ENCODE data around the gene NRXN3. TPM values are rescaled to one million over a fixed set of nuclear protein-coding genes. Genes with fewer than 3 reads are reported as not detected.

Gene NRXN3
- total RNA-seq, 1 experiment from 2014 or later: not detected

DNA sequence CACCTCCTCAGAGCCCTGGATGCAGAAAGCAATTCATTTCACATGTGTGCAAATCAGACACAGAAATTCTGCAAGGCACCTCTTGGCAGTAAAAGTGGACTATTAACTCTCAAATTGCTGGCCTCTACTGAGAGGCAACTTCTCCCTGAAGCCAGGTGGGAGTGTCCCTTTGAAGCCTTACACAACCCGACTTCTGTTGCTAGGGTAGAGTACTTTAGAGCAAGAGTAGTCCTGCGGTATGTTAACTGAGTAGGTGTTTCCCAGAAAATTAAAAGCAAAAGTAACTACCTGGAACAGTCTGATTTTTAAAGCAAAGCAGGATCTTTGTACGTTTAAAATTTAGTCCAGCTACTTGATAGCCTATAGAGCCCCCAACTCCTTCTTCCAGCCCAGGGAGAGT is 1557.7 kb downstream of the NRXN3 start:
- no peaks in the 10 kb centered on the region for H3K36me3 Mint-ChIP-seq (ENCODE audit: insufficient read depth, unreplicated experiment)
- no peak for DNase-seq
- H3K4me3 Mint-ChIP-seq (ENCODE audit: low read depth, unreplicated experiment): no peak overlapping the region
- no peak overlapping the region for H3K27ac Mint-ChIP-seq (ENCODE audit: unreplicated experiment)
- intact Hi-C loops (cut with micrococcal nuclease; ENCODE audit: unreplicated experiment): no loop called here
- H3K9me3 Mint-ChIP-seq (ENCODE audit: low read depth, unreplicated experiment): no peaks in the 10 kb centered on the region
- peaks cover 16% of the 10 kb centered on the region for H3K27me3 Mint-ChIP-seq (ENCODE audit: unreplicated experiment)
- TF ChIP-seq, protein P1, sequence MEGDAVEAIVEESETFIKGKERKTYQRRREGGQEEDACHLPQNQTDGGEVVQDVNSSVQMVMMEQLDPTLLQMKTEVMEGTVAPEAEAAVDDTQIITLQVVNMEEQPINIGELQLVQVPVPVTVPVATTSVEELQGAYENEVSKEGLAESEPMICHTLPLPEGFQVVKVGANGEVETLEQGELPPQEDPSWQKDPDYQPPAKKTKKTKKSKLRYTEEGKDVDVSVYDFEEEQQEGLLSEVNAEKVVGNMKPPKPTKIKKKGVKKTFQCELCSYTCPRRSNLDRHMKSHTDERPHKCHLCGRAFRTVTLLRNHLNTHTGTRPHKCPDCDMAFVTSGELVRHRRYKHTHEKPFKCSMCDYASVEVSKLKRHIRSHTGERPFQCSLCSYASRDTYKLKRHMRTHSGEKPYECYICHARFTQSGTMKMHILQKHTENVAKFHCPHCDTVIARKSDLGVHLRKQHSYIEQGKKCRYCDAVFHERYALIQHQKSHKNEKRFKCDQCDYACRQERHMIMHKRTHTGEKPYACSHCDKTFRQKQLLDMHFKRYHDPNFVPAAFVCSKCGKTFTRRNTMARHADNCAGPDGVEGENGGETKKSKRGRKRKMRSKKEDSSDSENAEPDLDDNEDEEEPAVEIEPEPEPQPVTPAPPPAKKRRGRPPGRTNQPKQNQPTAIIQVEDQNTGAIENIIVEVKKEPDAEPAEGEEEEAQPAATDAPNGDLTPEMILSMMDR (IDR thresholded peaks at IDR 0.05; ENCODE audit: unreplicated experiment): no peak
- H3K4me1 Mint-ChIP-seq (ENCODE audit: low read depth, unreplicated experiment): no peaks in the 10 kb centered on the region
- CTCF ChIA-PET: no interaction called here
- BruUV-seq (replicated peaks): no TSS peak

DNA sequence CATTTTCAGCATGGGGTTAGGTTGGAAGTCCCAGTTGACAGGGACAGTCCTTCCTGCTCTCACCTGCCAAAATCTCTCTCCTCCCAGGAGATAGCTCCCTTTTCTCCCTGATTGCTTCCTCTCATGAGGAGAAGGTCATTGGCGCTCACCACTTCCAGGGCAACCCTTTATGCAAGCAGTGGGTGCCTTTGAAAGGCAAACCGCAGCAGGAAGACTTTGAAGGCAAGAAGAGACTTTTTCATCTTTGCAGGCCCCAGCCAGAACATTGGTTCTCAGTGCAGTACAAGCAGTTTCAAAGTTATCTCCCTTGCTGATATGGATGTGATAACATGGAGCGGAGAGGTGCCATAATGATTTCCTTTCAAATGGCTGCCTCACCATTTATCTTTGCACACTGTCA is 1558.2 kb downstream of the NRXN3 start:
- BruUV-seq (replicated peaks): no TSS peak

DNA sequence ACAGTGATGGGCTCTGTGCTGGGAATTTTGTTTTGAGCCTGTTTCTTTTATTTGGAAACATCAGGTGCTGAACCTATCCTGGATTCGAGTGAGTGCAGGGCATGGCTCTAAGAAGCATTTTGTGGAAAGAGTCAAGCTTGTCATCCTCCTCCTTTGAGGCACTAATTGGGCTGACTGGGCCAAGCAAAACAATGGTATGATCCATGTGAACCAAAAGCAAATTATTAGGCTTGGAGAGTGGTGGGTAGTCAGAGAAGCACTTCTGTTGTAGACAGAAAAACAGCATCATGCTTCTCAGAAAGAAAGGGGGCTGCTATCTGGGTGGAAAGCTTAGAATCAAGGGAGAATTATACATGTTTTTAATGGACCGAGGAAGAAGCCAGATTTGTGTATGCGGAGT is 1559.6 kb downstream of the NRXN3 start:
- TF ChIP-seq, protein P1 (IDR thresholded peaks at IDR 0.05; ENCODE audit: unreplicated experiment): no peak
- DNase-seq: no peak
- BruUV-seq (replicated peaks): no TSS peak

More for the DNA sequence above, 1558.2 kb downstream of the NRXN3 start:
- TF ChIP-seq, protein P1 (IDR thresholded peaks at IDR 0.05; ENCODE audit: unreplicated experiment): no peak
- CTCF ChIA-PET: no interaction called here
- Mint-ChIP-seq H3K9me3 (ENCODE audit: low read depth, unreplicated experiment) (no peaks in the 10 kb centered on the region), H3K27ac (ENCODE audit: unreplicated experiment) (no peak overlapping the region), H3K4me3 (ENCODE audit: low read depth, unreplicated experiment) (no peak overlapping the region), H3K36me3 (ENCODE audit: insufficient read depth, unreplicated experiment) (no peaks in the 10 kb centered on the region), H3K27me3 (ENCODE audit: unreplicated experiment) (peaks cover 16% of the 10 kb centered on the region), H3K4me1 (ENCODE audit: low read depth, unreplicated experiment) (no peaks in the 10 kb centered on the region)
- DNase-seq: no peak
- intact Hi-C loops (cut with micrococcal nuclease; ENCODE audit: unreplicated experiment): no loop called here

DNA sequence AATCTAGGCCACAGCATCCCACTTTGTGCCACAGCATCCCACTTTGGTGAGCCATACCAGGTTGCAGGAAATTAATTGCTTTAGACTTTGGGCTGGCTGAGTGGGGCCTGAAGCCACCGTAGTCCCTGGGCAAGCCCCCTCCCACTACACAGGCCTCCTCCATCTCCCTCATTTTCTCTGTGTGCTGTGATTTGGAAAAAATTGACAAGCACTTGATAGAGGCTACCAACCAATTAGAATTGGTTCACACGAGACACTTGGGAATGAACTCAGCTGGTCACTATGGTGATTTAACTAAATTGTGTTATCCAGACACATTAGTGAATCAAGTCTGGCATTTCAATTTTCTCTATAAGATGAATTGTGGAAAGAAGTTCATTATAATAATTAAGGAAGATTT is 1560.0 kb downstream of the NRXN3 start:
- TF ChIP-seq, protein P1 (IDR thresholded peaks at IDR 0.05; ENCODE audit: unreplicated experiment): no peak
- no peaks in the 10 kb centered on the region for H3K9me3 Mint-ChIP-seq (ENCODE audit: low read depth, unreplicated experiment)
- no peaks in the 10 kb centered on the region for H3K36me3 Mint-ChIP-seq (ENCODE audit: insufficient read depth, unreplicated experiment)
- DNase-seq: no peak
- CTCF ChIA-PET: no interaction called here
- intact Hi-C loops (cut with micrococcal nuclease; ENCODE audit: unreplicated experiment): no loop called here
- BruUV-seq (replicated peaks): no TSS peak
- H3K4me1 Mint-ChIP-seq (ENCODE audit: low read depth, unreplicated experiment): no peaks in the 10 kb centered on the region
- H3K27me3 Mint-ChIP-seq (ENCODE audit: unreplicated experiment): peaks cover 16% of the 10 kb centered on the region
- no peak overlapping the region for H3K4me3 Mint-ChIP-seq (ENCODE audit: low read depth, unreplicated experiment)
- H3K27ac Mint-ChIP-seq (ENCODE audit: unreplicated experiment): no peak overlapping the region

More for the DNA sequence above, 1559.6 kb downstream of the NRXN3 start:
- Mint-ChIP-seq H3K4me3 (ENCODE audit: low read depth, unreplicated experiment) (no peak overlapping the region), H3K27ac (ENCODE audit: unreplicated experiment) (no peak overlapping the region), H3K27me3 (ENCODE audit: unreplicated experiment) (peaks cover 16% of the 10 kb centered on the region), H3K9me3 (ENCODE audit: low read depth, unreplicated experiment) (no peaks in the 10 kb centered on the region), H3K4me1 (ENCODE audit: low read depth, unreplicated experiment) (no peaks in the 10 kb centered on the region), H3K36me3 (ENCODE audit: insufficient read depth, unreplicated experiment) (no peaks in the 10 kb centered on the region)
- CTCF ChIA-PET: no interaction called here
- intact Hi-C loops (cut with micrococcal nuclease; ENCODE audit: unreplicated experiment): no loop called here
